Lung (tissue), 12 donors: ENCODE data around the gene SUMO3. TPM values are rescaled to one million over a fixed set of nuclear protein-coding genes. Genes with fewer than 3 reads are reported as not detected.

ENCODE experiments used
- ATAC-seq: fragments of 200-7000 bp; cut with Tn5 transposase; one replicate; pipeline ENCODE4 v1.9.1; 2020; ENCODE audit warnings: moderate number of reproducible peaks; ENCODE audit not compliant: insufficient read depth, low FRiP score
- DNase-seq, 3 donors: peaks; one replicate each; pipeline ENCODE4 v3.0.0-alpha.2; 2013 to 2017
- H3K27ac ChIP-seq, 2 donors: one replicate each; pipeline ENCODE4 v1.5.1; 2013; ENCODE audit warnings: mild to moderate bottlenecking in 2 of 2, moderate library complexity in 2 of 2, control low read depth in 1 of 2, inconsistent platforms in 1 of 2, low read depth in 1 of 2, low read length in 1 of 2
- H3K27me3 ChIP-seq, 3 donors: one replicate each; pipeline ENCODE4 v1.5.1; 2013; ENCODE audit warnings: low read length in 2 of 3; ENCODE audit not compliant: control insufficient read depth in 3 of 3, insufficient read depth in 3 of 3
- H3K36me3 ChIP-seq, 4 donors: one replicate each; pipeline ENCODE4 v1.5.1; 2013; ENCODE audit warnings: low read length in 4 of 4, mild to moderate bottlenecking in 1 of 4, moderate library complexity in 1 of 4; ENCODE audit not compliant: control insufficient read depth in 4 of 4, insufficient read depth in 4 of 4
- H3K4me1 ChIP-seq, 5 donors: one replicate each; pipeline ENCODE4 v1.5.1; 2013; ENCODE audit warnings: low read length in 5 of 5, mild to moderate bottlenecking in 2 of 5, moderate library complexity in 1 of 5; ENCODE audit not compliant: control insufficient read depth in 5 of 5, insufficient read depth in 5 of 5
- H3K4me3 ChIP-seq: one replicate; pipeline ENCODE4 v1.5.1; 2013; ENCODE audit warnings: mild to moderate bottlenecking, control low read depth, moderate library complexity
- H3K9ac ChIP-seq, 2 donors: one replicate each; pipeline ENCODE4 v1.5.1; 2013; ENCODE audit warnings: low read length in 2 of 2, control low read depth in 1 of 2; ENCODE audit not compliant: insufficient read depth in 1 of 2
- H3K9me3 ChIP-seq, 4 donors: one replicate each; pipeline ENCODE4 v1.5.1; 2013; ENCODE audit warnings: low read length in 3 of 4, mild to moderate bottlenecking in 1 of 4, moderate library complexity in 1 of 4; ENCODE audit not compliant: control insufficient read depth in 4 of 4, insufficient read depth in 3 of 4
- CTCF ChIP-seq: IDR thresholded peaks from 2 replicates; pipeline ENCODE4 v1.5.1; 2012; ENCODE audit warnings: mild to moderate bottlenecking; ENCODE audit errors: control extremely low read depth, extremely low read depth
- WGBS, 2 donors: extraction: QIAGEN DNeasy Blood & Tissue Kit; methylation state at CpG; one replicate each; pipeline ENCODE4 v1.1.7; 2013; 5-methylcytosine and 5-hydroxymethylcytosine counted together
- polyA plus RNA-seq, 2 donors: library from polyadenylated mRNA; stranded (reverse); fragments of 200-250 nt; gene quantifications; one replicate each; pipeline ENCODE4 v1.2.1, GENCODE V29; 2013
- total RNA-seq, 2 donors: library from RNA; depleted of rRNA in 1 of 2; stranded (reverse); fragments of >200 nt in 1 of 2; gene quantifications; one replicate each; pipeline ENCODE4 v1.2.1, GENCODE V29; 2014 to 2021
- donor health status: control.
- donor health status: control.
- donor health status: Bipolar disorder and iron deficiency.
- donor health status: healthy.
- donor health status: DM: yes; HTN: yes; CAD: no.

Gene SUMO3
- total and polyA plus RNA-seq, 4 donors, result 40.4 to 96.4 (median 66.0) TPM

GRCh38 chr21:44855572-44855971 lies 37.7 kb upstream of the SUMO3 start:
- WGBS, 2 donors, result 93 to 95% methylated on average over 14 of the region's 14 CpGs
- TF ChIP-seq CTCF, result no peak
- peaks cover 0 to 4% (median 0%) of the 10 kb centered on the region in 5 donors for H3K4me1 ChIP-seq
- DNase-seq (no peak), ATAC-seq (no peak)
- H3K36me3 ChIP-seq, result peaks cover 4 to 59% (median 35%) of the 10 kb centered on the region in 4 donors
- no peak overlapping the region for H3K4me3 ChIP-seq
- H3K9me3 ChIP-seq, result no peaks in the 10 kb centered on the region
- H3K27ac ChIP-seq, result no peak overlapping the region
- no peaks in the 10 kb centered on the region for H3K27me3 ChIP-seq
- H3K9ac ChIP-seq, result no peak overlapping the region

GRCh38 chr21:44854664-44855446 lies 37.0 kb upstream of the SUMO3 start:
- H3K4me3 ChIP-seq, result no peak overlapping the region
- ATAC-seq, result no peak
- H3K9ac ChIP-seq, result no peak overlapping the region
- DNase-seq, result no peak
- H3K36me3 ChIP-seq, result peaks cover 10 to 67% (median 35%) of the 10 kb centered on the region in 4 donors
- peak overlapping the region in 1 of 2 donors; percentile 15 for H3K27ac ChIP-seq
- H3K4me1 ChIP-seq, result peaks cover 0 to 4% (median 0%) of the 10 kb centered on the region in 5 donors
- no peaks in the 10 kb centered on the region for H3K27me3 ChIP-seq
- no peak for TF ChIP-seq CTCF
- WGBS, 2 donors, result 59 to 79% methylated on average over 31 of the region's 31 CpGs
- H3K9me3 ChIP-seq, result no peaks in the 10 kb centered on the region

GRCh38 chr21:44854391-44854663 lies 36.5 kb upstream of the SUMO3 start:
- H3K36me3 ChIP-seq, result peaks cover 15 to 71% (median 33%) of the 10 kb centered on the region in 4 donors
- DNase-seq (no peak), ATAC-seq (no peak)
- no peak overlapping the region for H3K9ac ChIP-seq
- no peak overlapping the region for H3K4me3 ChIP-seq
- H3K4me1 ChIP-seq, result peaks cover 0 to 4% (median 0%) of the 10 kb centered on the region in 5 donors
- H3K9me3 ChIP-seq, result no peaks in the 10 kb centered on the region
- WGBS, 2 donors, result 76 to 81% methylated on average over 14 of the region's 14 CpGs
- H3K27me3 ChIP-seq, result no peaks in the 10 kb centered on the region
- no peak for TF ChIP-seq CTCF
- H3K27ac ChIP-seq, result no peak overlapping the region
